ENCODE results near the gene TENM4.

The TENM4 gene

GRCh38 chr11:79393362-79394043 is 47.3 kb downstream of the TENM4 start:
- H4K20me1 ChIP-seq (ENCODE audit: insufficient read depth, low read length), result no peaks in the 10 kb centered on the region
- no peaks in the 10 kb centered on the region for H3K9me3 ChIP-seq (ENCODE audit: insufficient read depth, low read length, severe bottlenecking)
- H3K4me2 ChIP-seq (ENCODE audit: insufficient read depth, low read length), result no peak overlapping the region
- H3K4me3 ChIP-seq (ENCODE audit: low read depth in 1 of 2, low read length in 2 of 2), result no peak overlapping the region
- no peak overlapping the region for H3K9ac ChIP-seq (ENCODE audit: low read depth, low read length)
- H2AFZ ChIP-seq (ENCODE audit: low read depth, low read length), result no peak overlapping the region
- no peaks in the 10 kb centered on the region for H3K27me3 ChIP-seq (ENCODE audit: insufficient read depth, low read length, poor library complexity)
- H3K36me3 ChIP-seq (ENCODE audit: insufficient read depth, low read length), result no peaks in the 10 kb centered on the region
- DNase-seq (no peak), ATAC-seq (ENCODE audit: insufficient read depth, low read depth) (no peak)
- no peaks in the 10 kb centered on the region for H3K4me1 ChIP-seq (ENCODE audit: insufficient read depth, low read length)
- no peaks in the 10 kb centered on the region for H3K79me2 ChIP-seq (ENCODE audit: insufficient read depth, low read length)
- TF ChIP-seq, protein P1, sequence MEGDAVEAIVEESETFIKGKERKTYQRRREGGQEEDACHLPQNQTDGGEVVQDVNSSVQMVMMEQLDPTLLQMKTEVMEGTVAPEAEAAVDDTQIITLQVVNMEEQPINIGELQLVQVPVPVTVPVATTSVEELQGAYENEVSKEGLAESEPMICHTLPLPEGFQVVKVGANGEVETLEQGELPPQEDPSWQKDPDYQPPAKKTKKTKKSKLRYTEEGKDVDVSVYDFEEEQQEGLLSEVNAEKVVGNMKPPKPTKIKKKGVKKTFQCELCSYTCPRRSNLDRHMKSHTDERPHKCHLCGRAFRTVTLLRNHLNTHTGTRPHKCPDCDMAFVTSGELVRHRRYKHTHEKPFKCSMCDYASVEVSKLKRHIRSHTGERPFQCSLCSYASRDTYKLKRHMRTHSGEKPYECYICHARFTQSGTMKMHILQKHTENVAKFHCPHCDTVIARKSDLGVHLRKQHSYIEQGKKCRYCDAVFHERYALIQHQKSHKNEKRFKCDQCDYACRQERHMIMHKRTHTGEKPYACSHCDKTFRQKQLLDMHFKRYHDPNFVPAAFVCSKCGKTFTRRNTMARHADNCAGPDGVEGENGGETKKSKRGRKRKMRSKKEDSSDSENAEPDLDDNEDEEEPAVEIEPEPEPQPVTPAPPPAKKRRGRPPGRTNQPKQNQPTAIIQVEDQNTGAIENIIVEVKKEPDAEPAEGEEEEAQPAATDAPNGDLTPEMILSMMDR (IDR thresholded peaks at IDR 0.05; ENCODE audit: borderline replicate concordance, extremely low read depth, low read length, poor library complexity, severe bottlenecking), result no peak
- no peak for TF ChIP-seq EZH2 (IDR thresholded peaks at IDR 0.05; ENCODE audit: borderline replicate concordance, low read depth, low read length, severe bottlenecking)
- H3K27ac ChIP-seq (ENCODE audit: low read length), result no peak overlapping the region

- no peaks in the 10 kb centered on the region for H3K4me1 ChIP-seq (ENCODE audit: insufficient read depth, low read length)
- DNase-seq (no peak), ATAC-seq (ENCODE audit: insufficient read depth, low read depth) (no peak)
- no peak overlapping the region for H2AFZ ChIP-seq (ENCODE audit: low read depth, low read length)
- H3K27me3 ChIP-seq (ENCODE audit: insufficient read depth, low read length, poor library complexity), result no peaks in the 10 kb centered on the region
- no peaks in the 10 kb centered on the region for H3K79me2 ChIP-seq (ENCODE audit: insufficient read depth, low read length)
- no peaks in the 10 kb centered on the region for H4K20me1 ChIP-seq (ENCODE audit: insufficient read depth, low read length)
- H3K27ac ChIP-seq (ENCODE audit: low read length), result no peak overlapping the region
- no peak overlapping the region for H3K9ac ChIP-seq (ENCODE audit: low read depth, low read length)
- no peaks in the 10 kb centered on the region for H3K36me3 ChIP-seq (ENCODE audit: insufficient read depth, low read length)
- no peaks in the 10 kb centered on the region for H3K9me3 ChIP-seq (ENCODE audit: insufficient read depth, low read length, severe bottlenecking)
- TF ChIP-seq EZH2 (IDR thresholded peaks at IDR 0.05; ENCODE audit: borderline replicate concordance, low read depth, low read length, severe bottlenecking), result no peak
- TF ChIP-seq, protein P1 (IDR thresholded peaks at IDR 0.05; ENCODE audit: borderline replicate concordance, extremely low read depth, low read length, poor library complexity, severe bottlenecking), result no peak
- H3K4me3 ChIP-seq (ENCODE audit: low read depth in 1 of 2, low read length in 2 of 2), result no peak overlapping the region
- H3K4me2 ChIP-seq (ENCODE audit: insufficient read depth, low read length), result no peak overlapping the region
Observed at GRCh38 chr11:79392161-79392560, 48.7 kb downstream of the TENM4 start.

- H4K20me1 ChIP-seq (ENCODE audit: insufficient read depth, low read length), result no peaks in the 10 kb centered on the region
- DNase-seq (no peak), ATAC-seq (ENCODE audit: insufficient read depth, low read depth) (no peak)
- no peak overlapping the region for H3K9ac ChIP-seq (ENCODE audit: low read depth, low read length)
- H3K79me2 ChIP-seq (ENCODE audit: insufficient read depth, low read length), result no peaks in the 10 kb centered on the region
- TF ChIP-seq EZH2 (IDR thresholded peaks at IDR 0.05; ENCODE audit: borderline replicate concordance, low read depth, low read length, severe bottlenecking), result no peak
- TF ChIP-seq, protein P1 (IDR thresholded peaks at IDR 0.05; ENCODE audit: borderline replicate concordance, extremely low read depth, low read length, poor library complexity, severe bottlenecking), result no peak
- no peaks in the 10 kb centered on the region for H3K9me3 ChIP-seq (ENCODE audit: insufficient read depth, low read length, severe bottlenecking)
- no peak overlapping the region for H3K4me2 ChIP-seq (ENCODE audit: insufficient read depth, low read length)
- H2AFZ ChIP-seq (ENCODE audit: low read depth, low read length), result no peak overlapping the region
- H3K4me1 ChIP-seq (ENCODE audit: insufficient read depth, low read length), result no peaks in the 10 kb centered on the region
- H3K27me3 ChIP-seq (ENCODE audit: insufficient read depth, low read length, poor library complexity), result no peaks in the 10 kb centered on the region
- no peak overlapping the region for H3K4me3 ChIP-seq (ENCODE audit: low read depth in 1 of 2, low read length in 2 of 2)
- no peaks in the 10 kb centered on the region for H3K36me3 ChIP-seq (ENCODE audit: insufficient read depth, low read length)
- no peak overlapping the region for H3K27ac ChIP-seq (ENCODE audit: low read length)
Observed at GRCh38 chr11:79390923-79391322, 49.9 kb downstream of the TENM4 start.

Data from DND-41 (cell line).